ENCODE data around the gene OSBPL10.

- TF ChIP-seq, protein P1, sequence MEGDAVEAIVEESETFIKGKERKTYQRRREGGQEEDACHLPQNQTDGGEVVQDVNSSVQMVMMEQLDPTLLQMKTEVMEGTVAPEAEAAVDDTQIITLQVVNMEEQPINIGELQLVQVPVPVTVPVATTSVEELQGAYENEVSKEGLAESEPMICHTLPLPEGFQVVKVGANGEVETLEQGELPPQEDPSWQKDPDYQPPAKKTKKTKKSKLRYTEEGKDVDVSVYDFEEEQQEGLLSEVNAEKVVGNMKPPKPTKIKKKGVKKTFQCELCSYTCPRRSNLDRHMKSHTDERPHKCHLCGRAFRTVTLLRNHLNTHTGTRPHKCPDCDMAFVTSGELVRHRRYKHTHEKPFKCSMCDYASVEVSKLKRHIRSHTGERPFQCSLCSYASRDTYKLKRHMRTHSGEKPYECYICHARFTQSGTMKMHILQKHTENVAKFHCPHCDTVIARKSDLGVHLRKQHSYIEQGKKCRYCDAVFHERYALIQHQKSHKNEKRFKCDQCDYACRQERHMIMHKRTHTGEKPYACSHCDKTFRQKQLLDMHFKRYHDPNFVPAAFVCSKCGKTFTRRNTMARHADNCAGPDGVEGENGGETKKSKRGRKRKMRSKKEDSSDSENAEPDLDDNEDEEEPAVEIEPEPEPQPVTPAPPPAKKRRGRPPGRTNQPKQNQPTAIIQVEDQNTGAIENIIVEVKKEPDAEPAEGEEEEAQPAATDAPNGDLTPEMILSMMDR (IDR thresholded peaks at IDR 0.05): no peak
- TF ChIP-seq POLR2AphosphoS5 (IDR thresholded peaks at IDR 0.05): no peak
- no peak for TF ChIP-seq EP300 (IDR thresholded peaks at IDR 0.05)
Observed at GRCh38 chr3:31958701-31959152, 22.3 kb downstream of the OSBPL10 start.
